Measurements from ENCODE around the gene IFNA6.
"Not testable (repeated sequence)": the region's sequence is repeated elsewhere in the genome, so short reads cannot be mapped to it uniquely, and the experiment has no call there.

The IFNA6 gene

GRCh38 chr9:21350787-21351186, at the start of gene IFNA6:
Gene IFNA6 (minus strand): TSS chr9:21350887. CDS start chr9:21350887, 0 bp downstream.
- no peak for DNase-seq (ENCODE audit: low read depth in 2 of 2)

- DNase-seq (ENCODE audit: low read depth in 2 of 2), result no peak
Observed at GRCh38 chr9:21399956-21400355, 49.3 kb upstream of the IFNA6 start.

DNA sequence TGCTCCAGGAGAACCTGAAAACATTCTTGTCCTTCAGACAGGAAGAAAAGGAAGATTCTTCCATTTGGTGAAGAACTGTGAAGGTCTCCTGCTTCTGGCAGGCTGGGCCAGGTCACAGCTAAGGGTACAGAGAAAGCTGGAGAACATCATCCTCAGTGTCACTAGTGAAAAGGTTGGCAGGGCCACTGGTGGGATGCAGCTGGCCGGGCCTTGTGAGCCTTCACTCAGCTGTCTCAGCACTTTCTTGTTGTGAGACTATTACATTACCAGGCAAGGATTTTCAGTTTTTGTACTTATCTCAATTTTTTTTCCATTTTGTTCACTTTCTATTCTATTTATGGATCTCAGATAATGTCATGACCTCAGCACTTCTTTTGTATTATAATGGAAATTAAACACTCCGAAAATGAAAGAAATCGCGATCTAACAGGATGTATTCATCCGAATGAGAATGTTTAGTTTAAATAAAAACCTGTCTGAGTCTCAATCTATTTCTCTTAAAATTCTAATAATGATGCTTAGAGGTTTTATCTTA, 48.3 kb upstream of the IFNA6 start:
- no peak for DNase-seq (ENCODE audit: low read depth in 2 of 2)

DNA sequence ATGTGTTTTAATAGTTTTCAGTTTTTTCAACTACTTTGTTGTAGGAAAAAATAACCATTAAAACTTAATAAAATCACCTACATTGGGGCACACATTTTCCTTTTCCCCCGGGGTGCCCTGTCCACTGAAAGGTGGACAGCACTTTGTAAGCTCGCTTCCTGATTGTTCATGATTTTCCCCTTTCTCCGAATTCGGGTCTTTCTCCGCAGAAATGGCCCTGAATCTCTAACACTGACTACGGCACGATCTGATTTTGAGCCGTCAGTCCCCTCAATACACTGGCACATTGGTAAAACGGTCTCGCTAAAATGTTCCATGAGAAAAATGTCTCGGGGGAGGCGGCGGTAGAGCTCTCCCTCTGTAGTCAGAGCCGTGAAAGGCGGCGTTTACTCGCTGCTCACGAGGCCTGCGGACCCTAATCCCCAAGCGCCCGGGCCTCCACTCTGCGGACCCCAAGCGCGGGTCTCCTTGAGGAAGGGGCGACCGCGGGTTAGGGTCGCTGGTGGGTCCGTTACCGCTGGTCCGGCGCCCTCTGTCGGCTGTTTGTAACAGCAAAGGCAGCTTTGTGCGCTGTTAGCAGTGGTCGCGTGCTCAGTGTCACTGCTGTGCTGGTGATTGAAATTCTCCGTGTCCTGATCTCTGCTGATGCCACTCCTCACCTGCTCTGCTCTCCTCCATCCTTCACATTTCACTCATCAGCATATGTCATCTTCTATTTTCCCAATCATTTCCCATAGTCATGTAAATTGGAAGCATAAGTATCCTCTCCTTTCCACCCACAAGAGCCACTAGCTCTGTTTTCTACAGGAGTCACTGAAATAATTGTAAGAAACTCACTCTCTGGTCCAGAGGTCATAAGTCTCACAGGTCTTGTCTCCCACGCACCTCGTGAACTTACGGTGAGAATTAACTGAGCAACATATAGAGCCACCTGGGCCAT, 45.4 kb upstream of the IFNA6 start:
- peak; percentile 8 to 45 for DNase-seq (ENCODE audit: low read depth in 2 of 2)

DNA sequence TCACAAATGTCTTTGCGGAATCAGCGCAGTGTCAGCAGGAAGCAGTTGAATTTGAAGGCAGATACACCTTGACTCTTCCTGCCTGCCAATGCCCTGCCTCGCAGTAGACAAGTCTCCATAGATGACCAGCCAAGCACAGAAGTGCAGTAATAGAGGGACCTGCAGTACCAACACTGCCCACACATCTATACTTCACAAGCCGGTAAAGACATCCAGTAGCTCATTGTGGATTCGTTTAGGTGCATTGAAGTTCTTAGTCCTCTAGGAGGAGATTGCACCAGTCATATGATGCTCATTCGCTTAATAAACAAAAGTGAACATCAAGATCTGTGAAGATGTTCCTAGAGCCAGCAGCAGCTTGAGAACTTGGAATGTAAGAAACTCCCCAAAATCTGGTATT, 41.6 kb upstream of the IFNA6 start:
- no peak for DNase-seq (ENCODE audit: low read depth in 2 of 2)

- no peak for DNase-seq (ENCODE audit: low read depth in 2 of 2)
Observed at GRCh38 chr9:21385131-21385670, 34.5 kb upstream of the IFNA6 start, which contains the start of gene IFNA2. Gene IFNA2 (minus strand): TSS chr9:21385398. CDS start chr9:21385329, 69 bp downstream.

DNA sequence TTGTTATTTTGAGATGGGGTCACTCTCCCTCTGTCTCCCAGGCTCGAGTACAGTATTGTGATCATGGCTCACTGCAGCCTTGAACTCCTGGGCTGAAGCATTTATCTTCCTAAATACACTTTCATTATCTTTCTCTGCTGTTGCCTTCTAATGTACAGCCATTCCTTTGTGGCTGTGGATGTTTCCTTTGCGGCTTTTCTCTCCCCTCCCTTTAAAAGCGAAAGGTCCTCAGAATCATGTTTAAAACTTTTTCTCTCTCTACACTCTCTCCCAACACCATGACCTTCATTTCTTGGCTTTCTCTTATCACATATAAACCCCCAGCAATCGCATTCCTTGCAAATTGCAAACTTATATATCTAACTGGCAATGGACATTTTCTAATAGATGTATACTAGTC, 32.9 kb upstream of the IFNA6 start:
- DNase-seq (ENCODE audit: low read depth in 2 of 2), result no peak

DNA sequence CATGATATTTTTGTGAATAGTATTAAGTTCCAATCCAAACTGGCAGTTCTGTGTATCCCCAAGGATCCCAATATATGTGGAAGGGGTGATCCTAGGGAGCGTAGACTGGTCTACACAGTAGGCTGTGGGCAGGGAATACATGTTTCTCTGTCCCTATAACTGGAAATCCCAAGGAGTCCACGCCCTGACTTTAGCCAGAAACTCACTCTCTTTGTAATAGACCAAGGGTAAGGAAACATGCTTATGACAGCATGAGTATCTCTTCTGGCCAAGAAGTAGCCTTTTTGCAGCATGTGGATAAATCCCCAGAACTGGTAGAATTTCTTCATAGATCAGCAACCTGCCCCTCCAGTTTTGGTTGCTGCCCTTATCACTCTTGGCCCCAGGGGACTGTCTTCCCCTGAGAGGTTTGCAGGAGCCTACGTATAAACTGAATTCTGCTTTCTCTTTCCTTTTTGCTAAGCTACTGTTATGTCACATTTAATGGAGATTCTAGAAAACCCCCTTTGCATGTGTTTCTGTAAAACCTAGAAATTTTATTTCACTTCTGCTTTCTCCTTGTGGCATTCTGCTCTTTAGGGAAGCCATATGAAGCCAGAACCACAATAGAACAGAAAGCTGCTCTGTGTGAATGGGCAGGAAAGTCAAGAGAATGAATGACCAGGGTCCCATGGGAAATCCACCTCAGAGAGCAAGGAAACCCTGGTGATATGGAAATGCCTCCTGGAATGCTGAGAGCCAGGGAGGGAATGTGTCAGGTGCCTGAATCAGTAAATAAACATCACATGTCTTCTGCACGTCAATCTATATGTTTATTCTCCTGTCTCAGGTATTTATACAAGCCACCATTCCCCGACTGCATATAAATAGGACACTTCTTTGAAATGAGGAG, 31.0 kb upstream of the IFNA6 start:
- no peak for DNase-seq (ENCODE audit: low read depth in 2 of 2)

DNA sequence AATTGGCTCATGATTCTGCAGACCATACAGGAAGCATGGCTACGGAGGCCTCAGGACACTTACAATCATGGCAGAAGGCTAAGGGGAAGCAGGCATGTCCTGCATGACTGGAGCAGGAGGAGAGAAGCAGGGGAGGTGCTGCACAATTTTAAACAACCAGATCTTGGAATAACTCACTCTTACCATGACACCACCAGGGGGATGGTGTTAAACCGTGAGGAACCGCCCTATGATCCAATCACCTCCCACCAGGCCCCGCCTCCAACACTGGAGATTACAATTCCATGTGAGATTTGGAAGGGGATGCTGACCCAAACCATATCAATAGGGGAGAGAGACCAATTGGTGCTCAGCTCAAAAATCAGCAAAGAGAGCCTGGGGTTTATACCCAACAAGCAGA, 20.8 kb upstream of the IFNA6 start:
- DNase-seq (ENCODE audit: low read depth in 2 of 2), result not testable (repeated sequence)

- DNase-seq (ENCODE audit: low read depth in 2 of 2), result no peak
Observed at GRCh38 chr9:21367957-21368356, 17.3 kb upstream of the IFNA6 start, which contains the start of gene IFNA13. Gene IFNA13 (minus strand): TSS chr9:21368057. CDS start chr9:21368010, 47 bp downstream.

DNA sequence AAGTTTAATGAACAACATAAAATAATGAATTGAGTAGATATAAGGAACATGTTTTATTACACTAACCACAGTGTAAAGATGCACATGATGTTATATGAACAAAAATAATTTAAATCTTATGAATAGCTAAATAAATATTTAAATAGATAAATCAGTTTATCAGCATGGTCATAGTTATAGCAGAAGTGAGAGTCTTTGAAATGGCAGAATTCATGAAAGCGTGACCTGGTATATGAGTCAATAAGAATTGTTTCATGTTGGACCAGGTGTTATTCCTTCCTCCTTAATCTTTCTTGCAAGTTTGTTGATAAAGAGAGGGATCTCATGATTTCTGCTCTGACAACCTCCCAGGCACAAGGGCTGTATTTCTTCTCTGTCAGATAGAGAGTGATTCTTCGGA, 16.5 kb upstream of the IFNA6 start:
- not testable (repeated sequence) for DNase-seq (ENCODE audit: low read depth in 2 of 2)

- no peak for DNase-seq (ENCODE audit: low read depth in 2 of 2)
Observed at GRCh38 chr9:21362287-21362686, 11.6 kb upstream of the IFNA6 start.

DNA sequence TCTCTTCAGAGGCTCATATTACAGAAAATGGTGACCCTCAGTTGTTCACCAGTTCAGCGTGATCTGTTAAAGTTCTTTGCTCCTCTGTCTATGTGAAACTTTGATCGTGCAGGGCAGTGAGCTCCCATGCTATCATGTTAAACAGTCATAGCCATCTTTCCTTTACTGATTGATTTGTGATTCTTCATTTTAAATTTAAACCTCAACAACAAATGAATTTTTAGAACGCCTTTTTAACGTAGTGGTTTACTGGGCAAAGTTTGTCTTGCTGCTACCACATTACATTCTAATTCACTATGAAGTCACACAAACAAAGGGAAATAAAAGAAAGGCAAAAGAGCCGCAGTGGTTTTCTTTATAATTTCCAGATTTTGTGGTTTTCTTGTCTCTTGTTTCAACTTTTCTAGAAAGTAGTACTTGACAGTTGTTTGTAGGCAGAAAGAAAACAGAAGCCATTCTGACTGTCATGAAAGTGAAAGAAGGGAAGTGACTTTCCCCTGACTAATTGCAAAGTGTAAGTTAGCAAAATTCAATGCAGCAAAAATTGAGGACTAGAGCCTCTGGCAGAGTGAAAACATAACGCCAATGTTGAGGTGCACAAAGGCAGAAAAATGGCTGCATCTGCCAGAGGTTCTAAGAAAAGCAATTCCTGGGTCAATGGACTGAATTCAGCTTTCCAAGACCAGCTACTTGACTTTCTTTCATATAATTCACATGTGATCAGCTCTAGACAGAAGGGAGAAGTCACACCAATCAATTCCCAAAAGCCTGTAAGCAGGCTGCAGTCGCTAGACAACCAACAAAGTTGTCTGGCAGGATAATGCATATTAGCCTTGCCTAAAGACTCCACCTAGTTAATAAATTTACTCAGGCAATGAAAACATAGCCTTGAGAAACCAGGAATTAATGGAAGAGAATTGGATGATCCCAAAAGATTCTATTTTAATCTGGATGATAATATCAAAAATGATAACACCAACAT, 7.1 kb upstream of the IFNA6 start:
- DNase-seq (ENCODE audit: low read depth in 2 of 2), result no peak

DNA sequence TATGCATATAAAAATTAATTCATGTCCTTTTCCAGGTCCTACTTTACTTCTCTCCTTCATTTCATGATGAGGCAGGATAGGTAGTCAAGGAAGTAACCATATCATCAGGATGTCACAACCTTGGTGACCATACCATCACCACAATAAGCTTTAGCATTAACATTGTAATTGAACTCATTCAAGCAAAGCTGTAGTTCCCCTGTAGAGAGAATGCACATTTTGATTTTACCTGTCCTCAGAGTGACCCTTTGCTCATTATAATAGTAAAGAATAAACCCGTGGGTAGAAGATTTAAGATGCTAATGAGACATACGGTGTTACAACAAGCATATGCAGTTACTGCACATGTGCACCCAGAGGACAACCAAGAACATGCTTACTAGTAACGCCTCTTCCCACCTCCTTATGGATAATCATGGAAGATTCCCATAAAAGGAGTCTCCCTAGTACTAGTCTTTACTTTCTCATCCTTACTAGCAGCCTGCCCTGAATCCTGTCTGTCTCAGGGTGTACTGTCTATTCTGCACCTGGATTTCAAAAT, 2.2 kb downstream of the IFNA6 start:
- no peak for DNase-seq (ENCODE audit: low read depth in 2 of 2)

- no peak for DNase-seq (ENCODE audit: low read depth in 2 of 2)
Observed at GRCh38 chr9:21340735-21341134, 10.0 kb downstream of the IFNA6 start.

GRCh38 chr9:21336457-21336856, 14.2 kb downstream of the IFNA6 start:
- DNase-seq (ENCODE audit: low read depth in 2 of 2), result no peak

GRCh38 chr9:21334701-21335632, 15.7 kb downstream of the IFNA6 start, which contains the start of gene KLHL9:
Gene KLHL9 (minus strand): TSS chr9:21335404. CDS start chr9:21334859, 545 bp downstream.
- DNase-seq (ENCODE audit: low read depth in 2 of 2), result peak; percentile 61 to 70

DNA sequence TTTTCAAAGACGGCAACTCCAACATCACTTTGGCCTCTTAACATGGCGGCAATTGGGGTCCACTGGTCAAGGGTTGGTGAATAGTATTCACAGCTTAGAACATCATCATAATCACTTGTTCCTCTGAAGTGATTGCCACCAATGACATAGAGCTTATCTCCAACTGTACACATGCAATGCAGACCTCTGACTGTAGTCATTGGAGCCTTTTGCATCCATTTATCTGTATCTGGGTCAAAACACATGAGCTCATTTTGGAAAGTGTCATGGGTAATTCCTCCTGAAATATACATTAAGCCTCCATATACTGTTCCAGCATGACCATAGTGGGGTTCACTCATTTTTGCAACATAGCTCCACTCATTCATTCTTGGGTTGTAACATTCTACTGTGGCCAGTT, 17.5 kb downstream of the IFNA6 start:
- DNase-seq (ENCODE audit: low read depth in 2 of 2), result no peak

Measured in stimulated activated CD4-positive, alpha-beta T cell treated with anti-CD3 and anti-CD28 coated beads, Interleukin-1b, Interleukin-23, amount 100 ng/mL, for 1 hour (primary cell).